Muscle layer of colon (tissue), 2 donors: ENCODE measurements around the gene B4GALT2.

Source experiments
- H3K27ac ChIP-seq: one replicate; pipeline ENCODE4 v1.7.0; 2013; ENCODE audit warnings: low read depth, mild to moderate bottlenecking, low read length, moderate library complexity
- H3K27me3 ChIP-seq, 2 donors: one replicate each; pipeline ENCODE4 v1.7.0; 2013; ENCODE audit warnings: low read length in 2 of 2, mild to moderate bottlenecking in 2 of 2; ENCODE audit not compliant: insufficient read depth in 2 of 2, control insufficient read depth in 1 of 2
- H3K36me3 ChIP-seq: one replicate; pipeline ENCODE4 v1.7.0; 2013; ENCODE audit warnings: mild to moderate bottlenecking, low read length; ENCODE audit not compliant: insufficient read depth
- H3K4me1 ChIP-seq: one replicate; pipeline ENCODE4 v1.7.0; 2013; ENCODE audit warnings: mild to moderate bottlenecking, low read length; ENCODE audit not compliant: insufficient read depth
- H3K4me3 ChIP-seq, 2 donors: one replicate each; pipeline ENCODE4 v1.7.0; 2013; ENCODE audit warnings: low read length in 2 of 2, low read depth in 1 of 2, mild to moderate bottlenecking in 1 of 2, moderate library complexity in 1 of 2
- H3K9ac ChIP-seq: one replicate; pipeline ENCODE4 v1.7.0; 2013; ENCODE audit warnings: low read length
- H3K9me3 ChIP-seq: one replicate; pipeline ENCODE4 v1.7.0; 2013; ENCODE audit warnings: mild to moderate bottlenecking, low read length
- donor health status: abdominal sarcoma.
- donor health status: Adenocarcinoma of cecum.

Gene B4GALT2

DNA sequence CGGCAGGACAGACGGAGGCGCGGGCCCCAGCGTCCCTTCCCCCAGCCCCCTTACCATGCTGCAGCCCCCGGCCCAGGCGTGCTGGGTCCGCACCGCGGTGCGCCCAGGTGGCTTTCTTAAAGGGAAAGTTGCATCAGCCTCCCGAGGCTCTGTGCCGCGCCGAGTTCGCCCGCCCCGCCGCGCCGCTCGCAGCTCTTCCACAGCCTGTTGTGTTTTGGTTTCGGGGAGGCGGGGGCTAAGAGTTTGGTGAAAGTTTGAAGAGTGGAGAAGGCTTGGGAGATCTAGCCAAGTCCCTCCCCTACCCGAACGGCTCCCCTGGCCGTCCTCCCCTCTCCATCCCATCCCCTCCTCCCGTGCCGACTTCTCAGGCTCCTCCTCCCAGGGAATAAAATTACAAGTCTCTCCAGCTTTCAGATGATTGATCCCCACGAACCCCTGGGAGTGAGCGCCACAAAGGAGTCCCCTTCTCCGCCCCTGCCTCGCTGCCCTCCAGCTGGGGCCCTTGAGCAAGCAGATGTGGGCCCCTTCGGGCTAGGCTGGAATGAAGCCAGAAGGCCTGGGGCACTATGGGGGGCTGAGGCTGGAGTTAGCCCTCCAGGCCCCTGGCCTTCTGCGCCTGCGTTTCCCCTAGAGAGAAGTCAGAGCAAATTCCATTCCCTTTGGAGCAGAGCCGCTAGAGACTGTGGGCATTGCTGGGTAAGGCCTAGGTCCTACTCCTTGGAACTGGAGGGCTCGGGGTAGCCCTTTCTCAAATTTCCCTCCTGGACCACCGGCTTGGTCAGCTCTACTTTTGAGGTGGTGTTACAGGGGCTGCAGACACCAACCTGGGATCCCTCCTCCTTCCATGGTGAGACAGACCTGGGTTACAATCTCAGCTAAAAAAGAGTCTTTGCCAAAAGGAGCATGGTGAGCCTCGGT, 52.5 kb downstream of the B4GALT2 start, which contains the start of gene SLC6A9:
Gene SLC6A9, minus strand, starts transcription at position 211 of the 918 bp plus-strand sequence. CDS start 7,185 bp downstream, outside the sequence.
- Histone ChIP-seq H3K36me3 (no peaks in the 10 kb centered on the region), H3K27me3 (no peaks in the 10 kb centered on the region), H3K9ac (no peak within 1 kb of the TSS), H3K9me3 (no peaks in the 10 kb centered on the region), H3K27ac (peak within 1 kb of the TSS; percentile 94), H3K4me3 (peak within 1 kb of the TSS; percentile 80 to 95), H3K4me1 (peaks cover 62% of the 10 kb centered on the region)

DNA sequence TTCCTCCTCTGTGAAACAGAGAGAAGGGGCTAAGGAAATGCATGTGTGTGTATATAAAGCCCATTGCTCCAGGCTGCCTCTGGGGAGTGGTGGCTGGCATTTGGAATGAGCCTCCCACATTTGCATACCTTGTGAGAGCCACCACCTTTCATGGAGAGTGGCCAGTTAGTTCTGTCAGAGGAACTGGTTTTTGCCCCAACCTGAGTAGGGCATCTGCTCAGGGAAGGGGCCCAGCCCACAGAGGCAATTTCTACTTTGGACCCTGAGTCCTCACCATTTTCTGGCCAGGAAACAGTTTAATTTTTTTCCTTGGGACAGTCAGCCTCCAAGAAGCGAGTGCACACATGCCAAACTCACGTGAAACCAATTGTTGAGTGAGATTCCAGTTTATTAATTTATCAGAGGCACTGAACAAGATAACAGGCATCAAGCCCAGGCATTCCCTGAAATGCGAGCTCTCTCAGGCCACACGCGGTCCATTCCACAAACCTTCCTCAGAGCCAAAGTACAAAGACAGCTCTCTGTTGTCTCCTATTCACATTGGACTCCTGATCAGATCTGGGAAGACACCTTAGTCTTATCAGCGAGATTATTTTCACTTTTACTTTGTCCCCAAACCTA, 53.3 kb downstream of the B4GALT2 start:
- Histone ChIP-seq H3K9ac (no peak overlapping the region), H3K27me3 (no peaks in the 10 kb centered on the region), H3K4me3 (peak overlapping the region in 1 of 2 donors; percentile 80), H3K27ac (peak overlapping the region; percentile 94), H3K36me3 (no peaks in the 10 kb centered on the region), H3K4me1 (peaks cover 69% of the 10 kb centered on the region), H3K9me3 (no peaks in the 10 kb centered on the region)

DNA sequence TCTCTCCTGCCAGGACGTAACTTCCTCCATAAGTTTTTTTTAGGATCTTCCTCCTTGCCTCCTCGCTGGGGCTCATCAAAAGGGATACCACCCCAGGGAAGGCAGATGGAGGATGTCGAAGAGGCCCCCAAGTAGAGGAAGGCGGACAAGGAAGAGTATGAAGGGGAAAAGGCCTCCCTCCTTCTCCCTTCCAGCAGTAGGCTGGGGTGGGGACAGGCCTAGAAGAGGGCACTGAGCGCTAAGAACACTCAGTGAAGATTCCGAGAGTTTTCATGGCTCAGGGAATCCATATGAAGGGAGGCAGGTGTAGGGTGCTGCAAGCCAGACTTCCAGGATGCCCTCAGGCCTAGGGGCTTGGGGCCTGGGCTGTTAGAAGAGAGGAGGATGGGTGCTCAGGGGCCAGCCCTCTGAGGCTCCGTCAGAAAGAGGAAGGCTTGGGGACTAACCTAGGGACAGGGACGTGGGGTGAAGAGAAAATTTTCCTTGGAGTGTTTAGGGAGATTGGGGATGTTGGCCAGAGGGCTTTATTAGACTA, 54.1 kb downstream of the B4GALT2 start:
- Histone ChIP-seq H3K4me1 (peaks cover 69% of the 10 kb centered on the region), H3K9ac (no peak overlapping the region), H3K9me3 (no peaks in the 10 kb centered on the region), H3K27ac (peak overlapping the region; percentile 94), H3K4me3 (no peak overlapping the region), H3K27me3 (no peaks in the 10 kb centered on the region), H3K36me3 (no peaks in the 10 kb centered on the region)

DNA sequence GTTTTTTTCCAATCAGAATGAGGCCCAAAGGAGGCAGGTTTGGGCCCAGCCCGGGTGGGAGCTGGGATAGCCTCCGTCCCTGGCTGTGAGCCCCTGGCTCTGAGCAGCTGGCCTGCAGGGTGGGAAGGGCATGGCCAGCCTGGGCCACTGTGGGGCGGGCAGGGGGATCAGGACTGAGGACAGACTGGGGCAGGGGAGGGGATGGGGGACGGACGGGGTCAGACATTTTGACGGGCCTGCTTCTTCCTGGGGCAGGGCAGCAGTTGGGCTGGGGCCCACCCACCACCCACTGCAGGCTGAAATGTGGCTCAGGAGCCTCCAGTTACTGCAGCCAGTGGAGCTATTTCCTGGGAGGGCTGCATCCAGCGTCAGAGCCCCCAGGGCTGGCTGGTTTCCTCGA, 54.7 kb downstream of the B4GALT2 start:
- Histone ChIP-seq H3K9me3 (no peaks in the 10 kb centered on the region), H3K4me3 (no peak overlapping the region), H3K27me3 (no peaks in the 10 kb centered on the region), H3K36me3 (no peaks in the 10 kb centered on the region), H3K4me1 (peaks cover 68% of the 10 kb centered on the region), H3K9ac (no peak overlapping the region), H3K27ac (peak overlapping the region; percentile 62)

DNA sequence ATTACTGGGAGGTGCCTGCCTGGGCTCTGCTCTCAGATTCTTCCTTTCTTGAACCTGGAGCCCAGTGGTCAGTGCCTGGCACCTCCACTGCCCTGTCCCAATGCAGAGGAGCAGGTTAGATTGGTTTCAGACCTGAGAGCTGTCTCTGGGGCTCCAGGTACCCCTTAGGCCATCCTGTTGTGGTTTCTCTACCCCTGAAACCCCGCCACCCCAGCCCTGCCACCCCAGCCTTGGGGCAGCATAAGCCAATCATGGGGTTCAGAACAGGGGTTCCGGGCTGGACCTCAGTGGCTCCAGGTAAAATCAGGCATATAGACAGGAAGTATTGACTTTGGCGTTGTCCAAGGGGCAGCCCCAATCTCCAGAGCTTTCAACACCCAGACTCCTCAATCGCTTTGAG, 55.4 kb downstream of the B4GALT2 start:
- Histone ChIP-seq H3K9me3 (no peaks in the 10 kb centered on the region), H3K36me3 (no peaks in the 10 kb centered on the region), H3K9ac (no peak overlapping the region), H3K27me3 (no peaks in the 10 kb centered on the region), H3K4me1 (peaks cover 61% of the 10 kb centered on the region), H3K27ac (peak overlapping the region; percentile 62), H3K4me3 (no peak overlapping the region)

DNA sequence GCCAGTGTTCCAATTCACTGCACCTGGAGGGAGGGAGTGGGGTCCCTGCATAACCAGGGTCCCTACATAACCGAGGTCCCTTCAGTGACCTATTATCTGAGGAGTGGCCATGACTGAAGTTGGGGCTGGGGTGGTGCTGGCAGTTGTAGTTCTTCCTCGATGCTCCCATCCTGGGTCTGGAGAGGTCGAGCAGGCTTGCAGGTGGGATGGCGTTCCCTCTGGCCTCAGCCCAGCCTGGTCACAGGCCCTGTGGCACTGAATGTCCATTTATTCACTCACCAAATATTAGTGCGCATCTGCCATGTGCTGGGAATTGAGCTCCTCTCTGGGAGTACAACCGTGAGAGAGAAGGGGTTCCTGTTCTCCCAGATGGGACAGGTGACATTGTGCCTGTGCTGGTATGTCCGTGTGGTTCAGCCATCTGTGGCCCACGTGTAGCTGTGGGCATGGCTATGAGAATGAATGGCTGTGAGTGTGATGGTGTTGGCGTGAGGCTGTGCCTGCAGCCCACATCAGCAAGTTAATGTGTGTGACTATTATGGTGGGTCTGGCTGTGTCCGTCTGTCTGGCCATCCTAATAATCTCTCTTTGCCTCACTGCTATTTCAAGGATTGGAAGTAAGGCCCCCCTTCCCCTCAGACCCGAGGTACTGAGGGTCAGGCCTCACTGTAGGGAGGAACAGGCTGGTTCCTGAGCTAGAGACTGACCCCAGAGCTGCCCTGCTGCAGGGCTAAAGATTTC, 56.1 kb downstream of the B4GALT2 start:
- peak overlapping the region in 1 of 2 donors; percentile 5 for H3K4me3 ChIP-seq
- peaks cover 57% of the 10 kb centered on the region for H3K4me1 ChIP-seq
- H3K27me3 ChIP-seq = no peaks in the 10 kb centered on the region
- no peaks in the 10 kb centered on the region for H3K36me3 ChIP-seq
- peak overlapping the region; percentile 56 for H3K27ac ChIP-seq
- no peaks in the 10 kb centered on the region for H3K9me3 ChIP-seq
- H3K9ac ChIP-seq = no peak overlapping the region

DNA sequence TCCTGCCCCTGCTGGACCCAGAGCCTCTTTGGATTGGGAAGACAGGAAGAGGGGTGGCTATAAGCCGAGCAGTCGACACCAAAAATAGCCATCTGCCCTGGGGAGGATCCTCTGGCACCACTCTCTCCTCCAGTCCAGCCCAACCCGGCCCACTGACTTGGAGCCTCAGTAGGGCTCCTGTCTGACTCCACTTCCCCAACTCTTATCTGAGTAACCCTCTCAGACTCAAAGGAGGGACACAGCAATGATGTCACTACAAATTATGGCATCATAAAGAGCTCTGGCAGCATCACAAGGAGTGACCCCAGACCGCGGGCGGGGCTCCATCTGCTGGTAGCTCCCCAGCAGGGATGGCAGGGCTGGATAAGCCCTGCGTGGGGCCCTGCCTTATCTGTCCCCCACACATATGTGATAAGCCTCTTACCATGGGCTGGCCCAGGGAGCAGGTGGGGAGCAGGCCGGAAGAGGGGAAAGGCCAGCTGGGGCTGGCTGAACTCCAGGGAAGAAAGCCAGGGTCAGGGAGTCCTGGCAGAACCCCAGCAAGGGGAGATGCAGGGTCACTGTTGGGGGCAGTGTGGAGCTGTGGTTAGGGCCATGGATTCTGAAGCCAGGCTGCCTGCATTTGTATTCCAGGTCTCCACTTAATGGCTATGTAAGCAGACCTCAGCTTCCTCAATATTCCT, 56.9 kb downstream of the B4GALT2 start:
- H3K4me1 ChIP-seq = peaks cover 57% of the 10 kb centered on the region
- H3K9me3 ChIP-seq = no peaks in the 10 kb centered on the region
- no peaks in the 10 kb centered on the region for H3K36me3 ChIP-seq
- H3K27ac ChIP-seq = peak overlapping the region; percentile 56
- H3K4me3 ChIP-seq = peak overlapping the region in 1 of 2 donors; percentile 5
- no peaks in the 10 kb centered on the region for H3K27me3 ChIP-seq
- peak overlapping the region; percentile 11 for H3K9ac ChIP-seq

DNA sequence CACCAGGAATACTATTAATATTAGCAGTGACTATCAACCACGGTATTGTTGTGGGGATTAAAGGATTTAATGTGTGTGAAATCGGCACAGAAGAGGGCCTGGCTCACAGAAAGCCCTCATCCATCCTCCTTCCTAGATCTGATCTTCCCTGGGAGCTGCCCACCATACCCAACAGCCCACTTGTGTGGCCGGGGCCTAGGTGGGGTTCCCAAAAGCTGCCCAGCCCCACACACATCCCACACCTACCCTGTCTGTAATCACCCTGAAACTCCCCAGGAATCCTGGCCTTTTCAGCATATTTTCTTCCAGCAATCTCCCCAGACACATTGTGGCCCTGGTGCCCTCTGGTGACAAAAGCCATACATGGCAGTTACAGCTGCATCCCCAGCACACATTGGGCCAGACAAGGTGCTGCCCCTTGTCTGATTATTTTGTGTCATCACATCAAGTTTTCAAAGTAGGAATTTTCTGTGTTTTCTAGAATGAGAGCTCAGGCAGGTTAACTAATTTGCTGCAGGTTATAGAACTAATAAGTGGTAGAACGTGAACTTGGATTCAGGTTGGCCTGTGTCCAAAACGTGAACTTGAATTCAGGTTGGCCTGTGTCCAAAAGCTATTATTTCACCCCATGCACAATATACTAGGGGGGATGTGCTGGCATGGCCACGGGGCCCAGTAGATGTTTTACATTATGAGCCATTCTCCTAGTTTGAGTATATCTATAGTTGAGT, 57.6 kb downstream of the B4GALT2 start:
- peaks cover 54% of the 10 kb centered on the region for H3K4me1 ChIP-seq
- H3K36me3 ChIP-seq = no peaks in the 10 kb centered on the region
- no peaks in the 10 kb centered on the region for H3K9me3 ChIP-seq
- H3K27ac ChIP-seq = no peak overlapping the region
- no peak overlapping the region for H3K4me3 ChIP-seq
- H3K9ac ChIP-seq = peak overlapping the region; percentile 11
- H3K27me3 ChIP-seq = no peaks in the 10 kb centered on the region

DNA sequence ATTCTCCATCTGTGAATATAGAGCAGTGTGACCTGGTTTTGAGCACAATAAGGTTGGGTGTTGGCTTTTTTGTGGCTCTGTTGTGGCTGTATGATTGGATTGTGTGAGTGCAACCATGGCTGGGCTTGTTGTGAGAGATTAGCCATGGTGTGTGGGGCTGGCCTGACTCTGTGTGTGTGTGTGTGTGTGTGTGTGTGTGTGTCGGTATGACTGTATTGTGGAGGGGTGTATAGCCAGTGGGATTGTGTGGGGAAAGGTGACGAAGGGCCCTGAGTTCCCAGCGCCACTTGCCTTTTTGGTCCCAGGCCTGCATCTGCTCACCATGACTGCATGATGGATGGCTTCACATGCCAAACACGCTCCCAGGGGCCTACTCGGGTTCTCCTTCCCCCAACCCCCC, 58.1 kb downstream of the B4GALT2 start:
- H3K4me1 ChIP-seq = peaks cover 48% of the 10 kb centered on the region
- H3K36me3 ChIP-seq = no peaks in the 10 kb centered on the region
- H3K27ac ChIP-seq = no peak overlapping the region
- H3K9ac ChIP-seq = no peak overlapping the region
- H3K4me3 ChIP-seq = no peak overlapping the region
- H3K9me3 ChIP-seq = no peaks in the 10 kb centered on the region
- no peaks in the 10 kb centered on the region for H3K27me3 ChIP-seq

DNA sequence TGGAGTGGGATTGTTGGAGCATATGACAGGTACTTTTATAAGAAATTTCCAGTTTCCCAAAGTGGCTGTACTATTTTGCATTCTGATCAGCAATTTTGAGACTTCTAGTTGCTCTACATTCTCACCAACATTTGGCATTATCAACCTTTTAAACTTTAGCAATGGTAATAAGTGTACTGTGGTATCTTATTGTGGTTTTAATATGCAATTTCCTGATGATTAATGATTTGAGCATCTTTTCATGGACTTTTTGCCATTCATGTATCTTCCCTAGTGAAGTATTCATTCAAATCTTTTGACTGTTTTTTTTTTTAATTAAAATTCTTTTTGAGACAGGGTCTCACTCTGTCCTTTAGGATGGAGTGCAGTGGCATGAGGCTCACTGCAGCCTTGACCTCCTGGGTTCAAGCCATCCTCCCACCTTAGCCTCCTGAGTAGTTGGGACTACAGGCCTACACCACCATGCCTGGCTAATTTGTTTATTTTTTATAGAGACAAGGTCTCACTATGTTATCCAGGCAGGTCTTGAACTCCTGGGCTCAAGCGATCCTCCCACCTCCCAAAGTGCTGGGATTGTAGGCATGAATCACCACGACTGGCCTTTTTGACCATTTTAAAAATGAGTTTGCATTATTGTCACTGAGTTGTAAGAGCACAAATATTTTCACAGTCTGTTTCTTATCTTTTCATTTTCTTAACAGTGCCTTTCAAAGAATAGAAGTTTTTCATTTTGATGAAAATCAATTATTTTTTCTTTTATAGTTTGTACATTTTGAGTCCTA, 60.1 kb downstream of the B4GALT2 start:
- Histone ChIP-seq H3K4me1 (peaks cover 29% of the 10 kb centered on the region), H3K4me3 (no peak overlapping the region), H3K9ac (no peak overlapping the region), H3K36me3 (no peaks in the 10 kb centered on the region), H3K27me3 (no peaks in the 10 kb centered on the region), H3K27ac (no peak overlapping the region), H3K9me3 (no peaks in the 10 kb centered on the region)
